ENCODE measurements around the gene C6orf62. TPM values are rescaled to one million over a fixed set of nuclear protein-coding genes. Genes with fewer than 3 reads are reported as not detected.
"Not testable (repeated sequence)": the region's sequence is repeated elsewhere in the genome, so short reads cannot be mapped to it uniquely, and the experiment has no call there.

Gene C6orf62
- total and polyA plus RNA-seq, 2 donors (not counting 1 experiment from before 2014, with no cell fraction given): 69.2 to 143 TPM

- ATAC-seq (ENCODE audit: low read depth); H3K27ac Mint-ChIP-seq; H3K9me3 Mint-ChIP-seq (ENCODE audit: insufficient read depth); POLR2A ChIA-PET; H3K27me3 Mint-ChIP-seq; intact Hi-C loops (cut with micrococcal nuclease); H3K9ac ChIP-seq (ENCODE audit: low read length); H3K27me3 ChIP-seq (replicated peaks in 1 of 4; ENCODE audit: control extremely low read depth in 1 of 4, control insufficient read depth in 3 of 4, insufficient read depth in 4 of 4, low read length in 3 of 4); H2AFZ ChIP-seq (ENCODE audit: insufficient read depth, low read depth, low read length, poor library complexity, severe bottlenecking); DNase-seq; H3K4me3 ChIP-seq (ENCODE audit: control extremely low read depth in 1 of 5, extremely low read depth in 1 of 5, insufficient read depth in 1 of 5, low read depth in 2 of 5, low read length in 4 of 5); H3K9me3 ChIP-seq (ENCODE audit: control extremely low read depth in 1 of 3, control insufficient read depth in 2 of 3, insufficient read depth in 1 of 3, low read length in 2 of 3): not testable (repeated sequence)
- CTCF ChIA-PET: interaction anchor here (1.3 to 3.1 kb wide), 2 partner anchors 34 to 135 kb away, joined by 3 to 11 read pairs; no protein-coding TSS in a partner anchor
- 92% methylated on average over 5 of the region's 7 CpGs for WGBS (ENCODE audit: insufficient coverage)
- peaks cover 86% of the 10 kb centered on the region for H3K79me2 ChIP-seq (ENCODE audit: control insufficient read depth, insufficient read depth, low read length)
- peak overlapping the region; percentile 83 for H3K4me2 ChIP-seq (replicated peaks; ENCODE audit: low read depth, low read length, poor library complexity, severe bottlenecking)
- Mint-ChIP-seq H3K4me1 (peaks cover 72% of the 10 kb centered on the region), H3K4me3 (peak overlapping the region; percentile 37)
- peaks cover 18 to 66% of the 10 kb centered on the region in 2 experiments for H3K36me3 ChIP-seq (replicated peaks in 1 of 2; ENCODE audit: control extremely low read depth in 1 of 2, control insufficient read depth in 1 of 2, extremely low read depth in 1 of 2, insufficient read depth in 2 of 2, low read length in 1 of 2)
- H3K4me1 ChIP-seq (ENCODE audit: control insufficient read depth in 2 of 2, insufficient read depth in 2 of 2, low read length in 2 of 2): peaks cover 35 to 47% of the 10 kb centered on the region in 2 donors
- H4K20me1 ChIP-seq (ENCODE audit: control insufficient read depth, insufficient read depth, low read length, poor library complexity, severe bottlenecking): peaks cover 62% of the 10 kb centered on the region
- H3K27ac ChIP-seq (ENCODE audit: low read length in 2 of 2): peak overlapping the region in 1 of 2 donors; percentile 5
Measured at GRCh38 chr6:24716602-24717148, 2.3 kb downstream of the C6orf62 start.

- peaks cover 0 to 16% of the 10 kb centered on the region in 2 donors for H3K4me1 ChIP-seq (ENCODE audit: control insufficient read depth in 2 of 2, insufficient read depth in 2 of 2, low read length in 2 of 2)
- peaks cover 49% of the 10 kb centered on the region for H3K4me1 Mint-ChIP-seq
Measured at GRCh38 chr6:24710519-24711303, 8.2 kb downstream of the C6orf62 start.

More at GRCh38 chr6:24710519-24711303, 8.2 kb downstream of the C6orf62 start:
- H3K4me2 ChIP-seq (replicated peaks; ENCODE audit: low read depth, low read length, poor library complexity, severe bottlenecking): no peak overlapping the region
- H4K20me1 ChIP-seq (ENCODE audit: control insufficient read depth, insufficient read depth, low read length, poor library complexity, severe bottlenecking): peaks cover 80% of the 10 kb centered on the region
- Mint-ChIP-seq H3K9me3 (ENCODE audit: insufficient read depth) (no peaks in the 10 kb centered on the region), H3K27me3 (no peaks in the 10 kb centered on the region), H3K27ac (no peak overlapping the region), H3K4me3 (no peak overlapping the region)
- H3K9me3 ChIP-seq (ENCODE audit: control extremely low read depth in 1 of 3, control insufficient read depth in 2 of 3, insufficient read depth in 1 of 3, low read length in 2 of 3): no peaks in the 10 kb centered on the region
- TF ChIP-seq CTCF (IDR thresholded peaks at IDR 0.05) (no peak), EZH2 (IDR thresholded peaks at IDR 0.05; ENCODE audit: borderline replicate concordance, insufficient read depth, low read depth, low read length, poor library complexity, severe bottlenecking) (no peak)
- ChIA-PET CTCF (no interaction called here), POLR2A (no interaction called here)
- intact Hi-C loops (cut with micrococcal nuclease): no loop called here
- peaks cover 16 to 91% of the 10 kb centered on the region in 2 experiments for H3K36me3 ChIP-seq (replicated peaks in 1 of 2; ENCODE audit: control extremely low read depth in 1 of 2, control insufficient read depth in 1 of 2, extremely low read depth in 1 of 2, insufficient read depth in 2 of 2, low read length in 1 of 2)
- 97% methylated on average over 3 of the region's 10 CpGs for WGBS (ENCODE audit: insufficient coverage)
- DNase-seq: no peak
- peak overlapping the region in 1 of 2 donors; percentile 8 for H3K27ac ChIP-seq (ENCODE audit: low read length in 2 of 2)
- no peaks in the 10 kb centered on the region for H3K27me3 ChIP-seq (replicated peaks in 1 of 4; ENCODE audit: control extremely low read depth in 1 of 4, control insufficient read depth in 3 of 4, insufficient read depth in 4 of 4, low read length in 3 of 4)
- peaks cover 66% of the 10 kb centered on the region for H3K79me2 ChIP-seq (ENCODE audit: control insufficient read depth, insufficient read depth, low read length)
- no peak overlapping the region for H2AFZ ChIP-seq (ENCODE audit: insufficient read depth, low read depth, low read length, poor library complexity, severe bottlenecking)
- H3K9ac ChIP-seq (ENCODE audit: low read length): no peak overlapping the region
- no peak overlapping the region for H3K4me3 ChIP-seq (ENCODE audit: control extremely low read depth in 1 of 5, extremely low read depth in 1 of 5, insufficient read depth in 1 of 5, low read depth in 2 of 5, low read length in 4 of 5)
- no peak for ATAC-seq (ENCODE audit: low read depth)
